ENCODE results near the gene DYNLT2. TPM values are rescaled to one million over a fixed set of nuclear protein-coding genes. Genes with fewer than 3 reads are reported as not detected.

DYNLT2 gene
- 1.5 and 2.1 TPM in 2 replicates for total RNA-seq

GRCh38 chr6:169751242-169752073 is at the start of gene DYNLT2, which contains the start of gene ERMARD:
DYNLT2 (minus strand) TSS chr6:169751572; CDS start chr6:169751458, 114 bp downstream.
ERMARD (plus strand) TSS chr6:169751622; CDS start chr6:169751658, 36 bp downstream.

GRCh38 chr6:169724494-169725124 is 26.8 kb downstream of the DYNLT2 start, which contains the start of gene PHF10:
PHF10 (minus strand) TSS chr6:169724500; CDS start chr6:169723931, 569 bp downstream.

GRCh38 chr6:169701954-169702839 is 49.2 kb downstream of the DYNLT2 start, which contains the start of the genes C6orf120 and WDR27:
C6orf120 (plus strand) TSS chr6:169702126; CDS start chr6:169702460, 334 bp downstream.
WDR27 (minus strand) TSS chr6:169702029; CDS start chr6:169689005, 13,024 bp downstream.

Other genes with a start within 250 kb of the DYNLT2 start
- gene WDR27, start 49.5 kb downstream of the DYNLT2 start, total RNA-seq: 25.2 and 28.5 TPM in 2 replicates
- gene C6orf120, start 49.4 kb downstream of the DYNLT2 start, total RNA-seq: 48.7 and 52.8 TPM in 2 replicates
- 15.2 and 21.2 TPM in 2 replicates for gene PHF10, start 27.1 kb downstream of the DYNLT2 start, total RNA-seq
- gene ERMARD, start 50 bp upstream of the DYNLT2 start, total RNA-seq: 20.9 and 26.5 TPM in 2 replicates

Data from articular chondrocyte of knee joint (primary cell).